Midbrain (tissue), 1 donor: ENCODE results near the gene USP21.

Source experiments
- DNase-seq: peaks from one replicate; lab custom pipeline; 2025; lab: John Stamatoyannopoulos, UW

Gene USP21

DNA sequence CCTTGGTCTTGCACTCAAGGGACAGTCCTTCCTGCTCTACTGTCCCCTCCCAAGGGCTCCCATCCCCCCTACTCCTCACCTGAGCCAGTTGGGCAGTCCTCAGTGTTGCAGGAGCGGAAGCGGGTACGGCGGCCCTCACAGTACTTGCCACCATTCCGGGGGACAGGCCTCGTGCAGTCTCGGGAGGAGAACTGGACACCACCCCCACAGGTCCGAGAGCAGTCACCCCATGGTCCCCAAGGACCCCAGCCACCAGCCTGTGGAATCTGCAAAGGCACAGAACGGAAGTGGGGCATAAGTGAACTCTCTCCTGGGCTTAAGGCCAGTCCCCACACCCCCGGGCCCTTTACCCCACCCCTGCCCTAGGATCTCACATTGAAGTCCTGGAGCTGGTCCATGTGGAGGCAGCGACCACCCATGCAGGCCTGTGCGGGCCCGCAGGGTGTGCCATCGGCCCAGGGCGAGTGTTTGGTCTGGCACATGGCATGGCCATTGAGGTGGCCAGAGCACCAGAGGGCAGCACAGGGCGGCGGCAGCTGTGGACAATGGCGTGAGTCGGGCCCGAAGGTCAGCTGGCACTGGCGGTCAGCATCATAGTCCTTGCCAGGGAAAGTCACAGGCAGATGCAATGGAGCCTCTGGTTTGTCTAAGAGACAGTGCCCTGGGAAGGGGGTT, 34.4 kb downstream of the USP21 start:
- DNase-seq, result peak; percentile 86

DNA sequence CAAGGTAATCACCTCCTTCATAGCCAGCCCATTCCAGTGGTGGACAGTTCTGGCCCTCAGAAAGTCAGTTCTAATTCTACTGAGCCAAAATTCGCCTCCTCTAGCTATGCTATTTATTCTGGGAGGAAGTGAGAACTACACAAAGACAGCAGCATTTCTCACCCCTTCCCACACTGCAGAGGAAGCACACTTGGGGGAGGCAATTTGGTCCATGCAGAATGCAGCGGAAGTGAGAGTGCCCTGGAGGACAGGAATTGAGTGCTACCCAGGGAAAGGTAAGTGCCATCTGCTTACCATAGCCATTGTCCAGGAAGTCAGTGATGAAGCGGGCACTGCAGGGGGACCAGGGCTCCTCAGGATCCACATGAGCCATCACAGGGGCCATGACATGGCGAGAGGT, 35.9 kb downstream of the USP21 start:
- DNase-seq, result peak; percentile 56

DNA sequence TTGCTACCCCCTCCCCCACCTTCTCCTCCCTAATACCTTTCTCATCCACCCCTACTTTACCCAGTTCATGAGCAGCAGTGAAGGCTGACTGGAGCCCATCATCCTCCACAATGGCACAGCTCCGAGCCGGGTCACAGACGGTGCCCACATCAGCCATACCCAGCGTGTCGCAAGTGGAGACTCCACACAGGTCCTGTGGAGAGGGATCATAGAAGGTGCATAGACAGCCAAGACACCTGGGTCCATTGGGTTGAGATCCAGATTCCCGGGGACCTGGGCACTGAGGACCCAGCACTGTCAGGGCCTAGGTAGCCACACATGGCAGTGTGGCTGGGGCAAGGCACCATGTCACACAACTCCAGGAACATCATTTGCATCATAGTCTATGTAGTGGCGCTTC, 36.8 kb downstream of the USP21 start:
- no peak for DNase-seq

DNA sequence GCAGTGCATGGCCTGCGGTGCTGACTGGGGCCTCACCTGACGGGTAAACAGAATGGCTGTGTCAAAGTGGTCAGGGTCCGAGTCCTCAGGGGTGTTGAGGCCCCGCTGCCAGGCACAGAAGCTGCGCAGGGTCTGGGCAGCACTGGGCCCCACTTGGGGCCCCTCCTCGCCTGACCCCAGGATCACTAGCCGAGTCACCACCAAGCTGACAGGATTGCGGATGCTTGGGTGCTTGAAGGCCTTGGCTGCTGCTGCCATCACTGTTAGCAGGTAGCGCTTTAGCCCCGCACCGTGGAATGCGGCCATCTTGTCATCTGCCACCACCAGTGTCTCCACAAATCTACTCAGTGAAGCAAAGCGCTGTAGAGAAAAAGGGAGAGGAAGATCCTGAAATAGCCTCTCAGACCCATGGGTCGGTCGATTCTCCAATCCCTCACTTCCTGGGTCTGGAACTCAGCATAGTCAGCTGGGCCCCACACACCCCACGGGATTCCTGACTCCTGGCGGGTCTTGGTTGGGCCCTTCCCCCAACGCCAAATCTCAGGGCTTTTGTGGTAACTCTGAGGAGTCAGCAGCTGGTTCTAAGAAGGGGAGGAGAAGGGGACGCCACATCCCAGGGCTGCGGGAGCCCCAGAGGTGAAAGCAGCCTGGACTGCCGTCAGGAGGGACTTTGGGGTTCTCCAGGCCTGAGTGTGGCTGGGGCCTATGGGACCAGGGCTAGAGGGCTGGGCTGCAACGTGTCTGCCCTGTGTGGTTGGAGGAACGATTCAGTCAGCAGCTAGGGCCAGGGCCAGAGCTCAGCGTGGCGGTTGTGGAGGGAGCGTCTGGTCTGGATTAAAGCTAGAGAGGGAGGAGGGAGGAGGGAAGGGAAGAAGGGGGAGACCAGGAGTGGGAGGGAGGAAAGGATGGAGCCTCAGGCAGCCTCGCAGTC, 37.5 kb downstream of the USP21 start:
- peak; percentile 19 for DNase-seq

DNA sequence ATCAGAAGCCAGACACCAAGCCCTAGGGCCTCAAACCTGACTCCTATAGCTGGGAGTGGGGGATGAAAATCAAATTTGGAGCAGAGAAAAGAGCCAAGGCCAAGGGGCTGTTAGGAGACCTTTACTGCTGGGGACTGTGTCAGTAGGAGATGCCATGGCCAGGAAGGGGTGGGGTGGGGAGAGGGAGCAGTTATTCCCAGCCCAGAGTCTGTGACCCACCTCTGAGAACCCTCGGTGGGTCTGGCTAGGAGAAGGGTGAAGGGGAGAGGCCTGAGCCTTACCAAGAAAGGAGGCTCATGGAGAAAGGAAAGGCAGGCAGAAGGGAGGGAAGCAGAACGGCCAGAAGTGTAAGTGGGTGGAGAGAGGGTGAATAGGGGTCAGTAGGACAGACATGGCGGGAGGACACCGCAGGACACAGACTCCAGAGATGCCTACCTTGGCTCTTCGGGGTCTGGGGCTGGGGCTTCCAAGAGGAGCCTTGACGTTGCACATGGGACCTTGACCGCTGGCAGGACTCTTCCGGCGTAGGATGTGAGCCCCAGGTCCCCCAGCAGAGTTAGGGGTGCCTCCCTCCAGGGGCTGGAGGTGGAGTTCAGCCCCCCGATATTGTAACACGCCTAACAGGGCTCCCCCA, 38.4 kb downstream of the USP21 start:
- no peak for DNase-seq

DNA sequence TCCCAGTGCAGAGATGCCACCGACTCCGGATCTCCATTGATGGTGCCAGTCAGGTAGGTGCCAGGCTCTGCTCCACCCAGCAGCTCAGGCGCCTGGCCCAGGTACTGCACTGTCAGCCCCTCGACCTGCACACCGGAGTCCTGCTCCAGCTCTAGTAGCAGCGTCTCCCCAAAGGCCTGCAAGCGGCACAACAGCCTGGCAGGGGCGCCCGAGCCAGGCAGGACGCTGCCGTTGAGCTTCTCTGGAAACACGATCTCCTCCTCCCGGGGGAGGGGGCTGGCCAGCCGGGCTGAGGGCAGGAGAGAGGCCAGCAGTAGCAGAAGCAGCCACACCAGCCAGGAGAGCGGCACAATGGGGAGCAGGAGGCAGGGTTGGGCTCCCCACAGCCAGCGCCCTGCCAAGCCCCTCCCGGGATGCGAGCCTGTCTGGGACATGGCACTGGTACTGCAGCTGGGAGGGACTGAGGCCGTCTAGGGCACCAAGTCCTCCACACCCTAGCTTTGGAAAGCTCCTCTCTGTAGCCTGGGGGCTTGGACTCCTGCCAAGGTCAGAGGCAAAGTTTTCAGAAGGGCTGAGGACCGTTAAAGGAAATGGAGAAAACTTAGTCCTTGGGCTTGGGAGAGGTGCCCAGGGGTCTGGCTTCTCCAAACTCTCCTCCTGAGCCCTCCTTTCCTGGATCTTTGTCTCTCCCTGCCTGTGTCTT, 39.0 kb downstream of the USP21 start:
- peak; percentile 67 for DNase-seq

DNA sequence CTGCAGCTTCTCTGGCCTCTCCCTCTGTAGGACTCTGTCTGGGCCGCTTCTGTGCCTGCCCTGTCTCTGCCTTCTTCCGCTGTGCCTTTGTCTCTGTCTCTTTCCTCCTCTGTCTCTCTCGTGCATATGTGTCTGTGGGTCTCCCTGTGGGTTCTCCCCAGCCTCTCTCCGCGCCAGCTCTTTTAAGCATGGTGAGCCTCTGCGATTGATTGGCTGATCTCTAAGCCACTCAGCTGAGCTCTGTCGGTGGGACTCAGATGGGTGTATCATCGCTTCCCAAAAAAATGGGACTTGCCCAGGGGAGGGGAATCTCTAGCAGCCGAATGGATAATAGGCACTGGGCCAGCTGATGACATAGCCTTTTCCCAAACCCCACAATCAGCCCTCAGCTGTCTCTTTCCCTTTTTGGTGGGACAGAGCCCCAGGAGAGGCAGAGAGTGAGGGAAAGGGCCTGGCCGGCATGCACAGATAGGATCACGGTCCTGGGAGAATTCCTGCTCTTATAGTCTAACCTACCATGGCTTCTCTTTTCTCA, 39.7 kb downstream of the USP21 start, which contains the start of gene ADAMTS4:
TSS of gene ADAMTS4 (minus strand) at position 158 of the 535 bp plus-strand sequence. CDS start 427 bp downstream, outside the sequence.
- peak; percentile 90 for DNase-seq

DNA sequence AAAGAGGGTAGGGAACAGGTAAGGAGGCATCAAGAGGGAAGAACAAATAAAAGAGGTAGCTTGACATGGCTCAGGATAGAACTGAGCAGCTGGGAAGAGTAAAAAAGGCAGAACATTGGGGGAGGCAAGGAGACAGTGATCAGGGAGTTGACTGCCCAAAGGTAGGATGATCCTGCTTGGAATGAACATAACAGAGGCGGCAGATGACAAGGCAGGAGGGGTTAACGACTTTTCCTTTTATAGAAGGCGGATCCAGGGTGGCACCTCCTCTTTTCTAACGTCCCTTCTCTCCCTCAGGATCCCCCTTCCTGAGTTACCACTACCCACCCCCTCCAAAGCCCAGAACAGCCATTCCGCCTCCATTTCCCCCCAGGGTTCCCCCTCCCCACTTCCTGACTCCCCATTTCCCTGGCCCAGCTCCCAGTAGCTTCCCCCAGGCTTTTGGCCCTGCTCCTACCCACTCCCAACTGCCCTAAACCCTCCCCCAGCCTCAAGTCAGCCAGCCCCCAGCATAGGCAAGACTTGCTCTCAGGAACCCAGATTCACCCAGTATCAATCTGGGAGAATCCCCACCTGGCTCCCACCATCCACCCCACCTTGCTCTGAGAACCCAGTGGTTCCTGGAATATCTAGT, 40.3 kb downstream of the USP21 start:
- DNase-seq, result no peak

DNA sequence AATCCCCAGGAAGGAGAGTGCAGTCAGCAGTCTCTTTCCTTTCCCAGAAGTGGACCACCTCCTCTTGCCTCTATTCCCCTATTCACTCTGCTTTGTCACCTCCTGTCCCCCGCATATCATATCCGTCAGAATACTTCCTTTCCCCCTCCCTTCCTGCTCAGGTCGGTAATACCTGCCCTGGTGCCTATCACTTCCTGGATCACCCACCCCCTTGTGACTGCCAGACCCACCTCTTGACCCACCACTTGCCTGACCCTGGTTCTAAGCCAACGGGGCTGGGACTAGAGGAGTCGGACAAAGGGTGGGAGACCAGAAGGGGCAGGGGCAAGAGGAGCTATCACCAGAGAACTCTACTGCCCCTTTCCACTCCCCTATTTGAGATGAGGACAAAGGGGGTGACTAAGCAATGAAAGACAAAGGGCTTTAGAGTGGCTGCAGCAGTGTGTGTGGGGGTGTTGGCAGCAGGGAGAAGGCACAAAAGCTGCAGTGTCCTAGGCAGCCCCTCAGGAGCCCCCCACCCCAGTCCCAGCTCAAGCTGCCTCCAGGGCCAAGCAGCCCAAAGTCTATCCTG, 41.2 kb downstream of the USP21 start:
- DNase-seq, result peak; percentile 82

DNA sequence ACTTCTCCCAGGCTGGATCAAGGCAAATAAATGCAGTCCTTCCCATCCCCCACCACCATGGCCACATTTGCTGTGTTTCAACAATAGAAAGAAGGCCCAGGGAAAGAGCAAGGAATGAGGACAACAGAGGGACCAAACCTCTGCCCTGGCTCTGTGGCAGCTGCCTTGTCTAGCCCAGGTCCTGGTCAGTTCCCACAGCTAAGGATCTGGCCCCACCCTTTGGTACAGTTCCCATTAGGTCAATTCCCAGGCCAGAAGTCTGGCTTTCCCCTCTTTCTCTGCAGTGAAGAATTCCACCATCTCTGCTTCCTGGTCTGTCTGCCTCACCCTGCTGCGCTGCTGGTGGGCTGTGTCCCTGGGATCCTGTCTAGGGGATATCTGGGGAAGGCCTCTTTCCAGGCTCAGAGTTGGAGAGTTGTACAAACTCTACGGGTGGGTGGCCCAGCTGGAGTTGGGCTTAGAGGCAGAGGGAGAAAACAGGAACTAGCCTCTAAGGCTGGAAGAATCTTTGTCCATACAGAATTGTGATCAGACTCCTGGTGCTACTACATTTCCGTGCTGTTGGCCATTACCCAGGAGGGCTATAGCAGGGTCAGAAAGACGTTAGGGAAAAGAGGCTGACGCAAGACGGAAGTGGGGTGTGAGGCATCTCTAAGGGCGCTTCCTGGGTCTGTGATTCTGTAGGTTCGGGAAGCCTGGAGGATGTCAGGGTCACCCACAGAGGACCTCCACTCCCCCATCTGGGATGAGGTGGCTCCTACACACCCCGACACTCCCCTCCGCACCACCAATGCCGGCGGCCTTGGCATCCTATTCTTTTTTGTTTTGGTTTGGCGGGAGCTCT, 41.9 kb downstream of the USP21 start:
- DNase-seq, result peak; percentile 57

DNA sequence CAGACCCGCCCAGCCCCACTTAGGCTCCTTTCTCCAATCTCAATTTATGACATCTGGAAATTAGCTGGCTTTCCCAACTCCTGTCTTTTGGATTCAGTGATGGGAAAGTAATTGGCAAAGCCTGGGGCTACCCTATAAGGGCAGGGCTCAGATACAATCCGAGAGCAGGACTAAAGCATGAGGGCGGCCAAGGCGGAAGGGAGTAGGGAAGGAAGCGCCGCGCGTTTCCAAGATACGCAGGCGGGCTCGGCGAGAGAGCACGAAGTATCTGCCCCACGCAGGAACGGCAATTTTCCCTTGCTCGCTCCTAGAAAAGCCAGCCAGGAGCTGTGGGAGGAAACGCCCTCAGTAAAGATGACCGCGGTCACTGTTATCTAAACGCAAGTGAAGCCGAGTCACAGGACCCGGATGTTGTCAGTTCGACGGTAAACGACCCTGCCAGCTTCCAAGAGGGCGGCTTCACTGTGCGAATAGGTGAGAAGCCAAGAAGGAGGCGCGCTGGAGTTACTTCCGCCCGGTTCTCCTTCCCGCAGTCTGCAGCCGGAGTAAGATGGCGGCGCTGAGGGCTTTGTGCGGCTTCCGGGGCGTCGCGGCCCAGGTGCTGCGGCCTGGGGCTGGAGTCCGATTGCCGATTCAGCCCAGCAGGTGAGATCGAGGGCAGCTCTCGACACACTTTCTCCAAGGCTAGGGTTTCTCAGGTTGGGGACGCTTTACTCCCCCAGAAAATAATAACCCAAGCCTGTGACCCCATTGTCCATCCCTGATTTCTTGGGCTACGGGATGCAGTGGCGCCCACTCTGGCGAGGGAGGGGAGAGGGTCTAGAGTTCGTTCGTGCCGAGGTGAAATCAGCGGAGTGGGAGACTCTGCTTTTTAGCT, 42.8 kb downstream of the USP21 start, which contains the start of gene NDUFS2:
TSS of gene NDUFS2 (plus strand) at position 532 of the 877 bp plus-strand sequence. CDS start at position 551, 19 bp downstream.
- DNase-seq, result peak; percentile 99

DNA sequence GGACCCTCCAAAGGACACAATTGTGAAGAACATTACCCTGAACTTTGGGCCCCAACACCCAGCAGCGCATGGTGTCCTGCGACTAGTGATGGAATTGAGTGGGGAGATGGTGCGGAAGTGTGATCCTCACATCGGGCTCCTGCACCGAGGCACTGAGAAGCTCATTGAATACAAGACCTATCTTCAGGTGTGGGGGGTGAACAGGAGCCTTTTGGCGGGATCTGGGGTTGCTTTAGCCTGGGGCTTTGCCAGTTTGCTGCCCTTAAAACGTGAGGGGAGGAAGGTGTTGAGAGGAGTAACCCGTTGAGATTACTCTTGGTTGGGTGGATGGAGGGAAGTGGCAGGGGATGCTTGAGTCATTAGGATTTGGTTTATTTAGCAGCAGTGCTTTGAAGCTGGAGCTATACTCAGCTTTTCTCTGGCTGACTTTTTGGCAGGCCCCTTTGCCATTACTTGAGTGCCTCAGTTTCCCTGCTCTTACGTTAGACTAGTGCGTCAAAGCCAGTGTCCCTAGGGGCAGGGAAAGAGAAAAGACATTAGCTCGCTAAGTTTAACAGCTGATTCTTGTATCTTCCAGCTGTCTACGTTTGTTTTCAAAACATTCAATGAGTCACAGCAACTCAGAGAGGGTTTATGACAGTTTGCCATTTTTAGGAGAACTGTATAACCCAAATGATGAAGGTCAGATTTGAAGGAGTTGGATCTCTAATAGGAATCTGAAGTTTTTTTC, 47.3 kb downstream of the USP21 start:
- DNase-seq, result no peak

DNA sequence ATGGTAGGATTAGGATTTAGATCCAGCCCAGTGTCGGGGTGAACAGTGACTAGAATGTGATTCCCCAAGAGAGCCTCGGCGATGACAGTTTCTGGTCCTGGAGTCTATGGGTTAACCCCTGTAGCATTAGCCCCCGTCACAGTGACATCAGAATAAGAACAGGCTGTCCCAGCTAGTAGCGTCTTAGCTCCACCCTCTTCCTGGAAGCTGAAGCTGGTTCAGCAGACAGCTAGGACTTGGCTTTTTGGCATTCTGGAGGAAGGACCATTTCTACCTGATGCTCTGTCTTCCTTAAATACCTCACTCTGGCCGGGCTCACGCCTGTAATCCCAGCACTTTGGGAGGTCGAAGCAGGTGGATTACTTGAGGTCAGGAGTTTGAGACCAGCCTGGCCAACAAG, 47.9 kb downstream of the USP21 start:
- DNase-seq, result no peak

DNA sequence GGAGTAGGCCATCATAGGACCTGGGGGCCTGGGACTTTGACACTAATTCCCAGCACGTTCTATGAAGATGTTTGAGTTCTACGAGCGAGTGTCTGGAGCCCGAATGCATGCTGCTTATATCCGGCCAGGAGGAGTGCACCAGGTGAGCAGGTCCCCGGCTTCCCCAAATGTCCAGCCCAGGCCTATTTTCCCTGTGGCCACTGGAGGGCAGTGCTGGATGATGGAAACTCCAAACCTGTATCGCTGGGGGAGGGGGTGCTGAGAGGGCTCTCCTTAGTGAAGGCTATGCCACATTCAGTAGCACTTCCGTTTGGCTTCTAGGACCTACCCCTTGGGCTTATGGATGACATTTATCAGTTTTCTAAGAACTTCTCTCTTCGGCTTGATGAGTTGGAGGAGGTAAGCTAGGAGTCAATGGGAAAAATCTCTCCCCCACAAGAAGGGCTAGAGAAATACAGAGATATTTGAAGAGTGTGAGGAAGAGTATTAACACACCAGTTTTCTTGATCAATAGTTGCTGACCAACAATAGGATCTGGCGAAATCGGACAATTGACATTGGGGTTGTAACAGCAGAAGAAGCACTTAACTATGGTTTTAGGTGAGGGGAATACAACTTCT, 50.6 kb downstream of the USP21 start:
- peak; percentile 71 for DNase-seq

DNA sequence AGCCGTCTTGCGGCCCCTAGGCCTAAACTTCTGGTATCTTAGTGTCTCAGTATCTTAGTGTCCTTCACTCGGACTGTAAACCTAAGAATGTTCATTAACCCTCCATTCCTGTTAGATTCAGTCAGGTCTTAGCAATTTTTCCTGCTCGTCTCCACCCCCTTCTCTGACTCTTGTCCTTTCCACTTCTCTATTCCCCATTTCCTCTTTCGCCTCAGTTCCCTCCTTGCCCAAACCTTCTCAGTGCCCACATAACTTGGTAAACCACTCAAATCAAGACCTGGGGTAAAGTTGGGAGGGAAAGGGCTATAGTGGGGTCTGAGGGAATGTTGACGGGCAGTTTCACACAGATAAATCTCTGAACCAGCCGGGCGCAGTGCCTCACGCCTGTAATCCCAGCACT, 55.1 kb downstream of the USP21 start:
- no peak for DNase-seq

DNA sequence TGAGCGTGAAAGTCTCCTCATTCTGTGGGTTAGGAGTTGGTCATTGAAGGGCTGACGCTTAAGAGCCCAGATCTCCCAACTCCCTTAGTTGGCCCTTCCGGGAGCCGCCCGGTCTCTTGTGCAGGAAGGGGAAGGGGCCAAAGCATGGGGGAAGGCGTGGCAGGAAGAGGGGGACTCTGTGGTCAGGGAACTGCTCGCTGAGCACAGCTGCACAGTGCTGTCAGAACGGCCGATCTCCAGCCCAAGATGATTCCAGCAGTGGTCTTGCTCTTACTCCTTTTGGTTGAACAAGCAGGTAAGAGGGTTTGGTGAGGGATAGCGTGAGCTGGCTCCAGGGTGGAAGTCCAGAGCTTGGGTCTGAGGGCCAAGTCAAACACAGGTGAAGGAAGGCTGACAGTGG, 55.8 kb downstream of the USP21 start, which contains the start of gene FCER1G:
TSS of gene FCER1G (plus strand) at position 220 of the 400 bp plus-strand sequence. CDS start at position 247, 27 bp downstream.
- DNase-seq, result peak; percentile 16
